ENCODE data around the gene BCR. TPM values are rescaled to one million over a fixed set of nuclear protein-coding genes. Genes with fewer than 3 reads are reported as not detected.
A peak's percentile ranks its signal among the peaks of the same experiment; 100 is the strongest.

BCR gene
- total RNA-seq, 3 donors from 2014 or later: 25.3 to 44.6 (median 35.1) TPM

DNA sequence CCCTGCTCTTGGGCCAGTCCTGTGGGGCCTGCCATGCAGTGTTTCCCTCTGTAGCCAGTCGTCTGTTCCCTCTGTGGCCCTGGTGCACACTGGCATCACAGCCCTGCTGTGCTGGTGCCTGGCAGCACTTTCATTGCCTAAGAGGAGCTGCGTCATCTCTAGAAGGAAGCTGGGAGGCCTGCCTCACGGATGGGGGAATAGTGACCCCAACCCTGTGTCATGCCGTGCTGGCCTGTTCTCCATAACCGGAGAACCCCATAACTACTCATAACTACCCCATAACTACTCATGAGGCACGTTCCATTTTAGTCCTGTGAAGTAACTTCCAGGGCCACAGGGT, 21.0 kb upstream of the BCR start:
- intact Hi-C loops (cut with DNase I; ENCODE audit: low total_unique reads): no loop called here
- TF ChIP-seq, protein P1, sequence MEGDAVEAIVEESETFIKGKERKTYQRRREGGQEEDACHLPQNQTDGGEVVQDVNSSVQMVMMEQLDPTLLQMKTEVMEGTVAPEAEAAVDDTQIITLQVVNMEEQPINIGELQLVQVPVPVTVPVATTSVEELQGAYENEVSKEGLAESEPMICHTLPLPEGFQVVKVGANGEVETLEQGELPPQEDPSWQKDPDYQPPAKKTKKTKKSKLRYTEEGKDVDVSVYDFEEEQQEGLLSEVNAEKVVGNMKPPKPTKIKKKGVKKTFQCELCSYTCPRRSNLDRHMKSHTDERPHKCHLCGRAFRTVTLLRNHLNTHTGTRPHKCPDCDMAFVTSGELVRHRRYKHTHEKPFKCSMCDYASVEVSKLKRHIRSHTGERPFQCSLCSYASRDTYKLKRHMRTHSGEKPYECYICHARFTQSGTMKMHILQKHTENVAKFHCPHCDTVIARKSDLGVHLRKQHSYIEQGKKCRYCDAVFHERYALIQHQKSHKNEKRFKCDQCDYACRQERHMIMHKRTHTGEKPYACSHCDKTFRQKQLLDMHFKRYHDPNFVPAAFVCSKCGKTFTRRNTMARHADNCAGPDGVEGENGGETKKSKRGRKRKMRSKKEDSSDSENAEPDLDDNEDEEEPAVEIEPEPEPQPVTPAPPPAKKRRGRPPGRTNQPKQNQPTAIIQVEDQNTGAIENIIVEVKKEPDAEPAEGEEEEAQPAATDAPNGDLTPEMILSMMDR (IDR thresholded peaks at IDR 0.05): no peak
- TF ChIP-seq POLR2AphosphoS5 (IDR thresholded peaks at IDR 0.05) (no peak), POLR2A (IDR thresholded peaks at IDR 0.05) (no peak)
- H3K27ac ChIP-seq: no peak overlapping the region
- no peaks in the 10 kb centered on the region for H3K36me3 ChIP-seq
- H3K4me1 ChIP-seq: no peaks in the 10 kb centered on the region
- no peak for DNase-seq (ENCODE audit: low spot score in 2 of 2)
- no peaks in the 10 kb centered on the region for H3K9me3 ChIP-seq
- no peak overlapping the region for H3K4me3 ChIP-seq
- H3K27me3 ChIP-seq: no peaks in the 10 kb centered on the region

DNA sequence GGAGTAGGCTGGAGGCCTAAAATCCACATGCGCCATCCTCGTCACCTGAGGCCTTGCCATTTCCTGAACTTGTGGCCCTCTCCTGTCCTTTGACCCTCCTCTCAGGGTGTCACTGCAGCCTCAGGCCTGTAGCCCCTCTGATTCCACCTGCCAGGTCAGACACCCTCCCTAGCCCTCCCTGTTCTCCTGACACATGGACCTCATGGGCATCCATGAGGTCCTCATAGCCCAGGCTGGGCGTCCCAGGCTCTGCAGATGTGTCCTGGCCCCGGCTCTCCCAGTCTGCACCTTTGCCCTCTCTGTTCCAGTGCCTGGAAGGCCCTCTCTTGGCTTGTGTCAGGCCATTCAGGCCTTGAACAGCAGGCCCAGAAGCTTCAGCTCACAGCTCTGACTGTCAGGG, 19.3 kb upstream of the BCR start:
- Histone ChIP-seq H3K36me3 (no peaks in the 10 kb centered on the region), H3K9me3 (no peaks in the 10 kb centered on the region), H3K27ac (no peak overlapping the region), H3K27me3 (no peaks in the 10 kb centered on the region), H3K4me1 (no peaks in the 10 kb centered on the region), H3K4me3 (no peak overlapping the region)
- TF ChIP-seq POLR2AphosphoS5 (IDR thresholded peaks at IDR 0.05): no peak
- no peak for TF ChIP-seq POLR2A (IDR thresholded peaks at IDR 0.05)
- TF ChIP-seq, protein P1 (IDR thresholded peaks at IDR 0.05): no peak
- intact Hi-C loops (cut with DNase I; ENCODE audit: low total_unique reads): no loop called here
- no peak for DNase-seq (ENCODE audit: low spot score in 2 of 2)

DNA sequence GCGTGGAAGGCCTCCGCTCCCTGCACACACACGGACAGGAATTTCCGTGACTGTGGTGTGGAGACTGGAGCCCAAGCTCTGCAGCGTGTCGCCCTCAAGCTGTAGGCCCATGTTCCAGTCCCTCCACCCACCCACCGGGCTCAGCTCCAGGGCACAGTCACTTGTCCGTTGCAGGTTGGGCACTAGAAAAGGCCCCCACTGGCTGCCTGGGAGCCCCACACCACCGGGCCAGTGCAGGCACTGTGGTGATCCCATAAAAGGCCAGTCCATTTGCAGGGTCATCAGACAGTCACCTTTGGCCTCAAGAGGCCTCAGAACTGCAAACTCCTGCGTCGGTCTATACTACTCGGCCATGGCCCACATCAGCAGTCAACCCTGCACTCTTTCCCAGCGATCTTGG, 18.7 kb upstream of the BCR start:
- Histone ChIP-seq H3K27ac (no peak overlapping the region), H3K36me3 (no peaks in the 10 kb centered on the region), H3K9me3 (no peaks in the 10 kb centered on the region), H3K27me3 (no peaks in the 10 kb centered on the region), H3K4me3 (no peak overlapping the region), H3K4me1 (no peaks in the 10 kb centered on the region)
- DNase-seq (ENCODE audit: low spot score in 2 of 2): no peak
- intact Hi-C loops (cut with DNase I; ENCODE audit: low total_unique reads): no loop called here
- TF ChIP-seq POLR2A (IDR thresholded peaks at IDR 0.05): no peak

DNA sequence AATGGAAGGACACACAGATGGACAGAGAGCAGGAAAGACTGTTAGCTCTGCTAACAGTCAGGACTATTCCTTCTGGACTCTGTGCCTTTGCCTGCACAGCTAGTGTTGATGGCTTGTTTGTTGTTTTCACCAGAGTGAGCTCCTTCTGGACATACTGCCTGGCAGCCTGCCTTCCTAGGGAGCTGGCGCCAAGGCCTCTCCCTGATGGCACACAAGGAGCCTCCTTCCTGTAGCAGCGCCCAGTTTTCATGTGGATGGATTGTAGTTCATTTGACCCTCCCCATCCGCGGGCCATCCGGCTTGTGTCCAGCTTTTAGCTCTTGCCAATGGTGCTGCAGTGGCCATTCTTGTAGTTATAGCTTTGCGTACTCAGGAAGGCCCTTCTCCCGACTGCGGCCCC, 16.6 kb upstream of the BCR start:
- peak; percentile 75 to 89 for DNase-seq (ENCODE audit: low spot score in 2 of 2)
- H3K27ac ChIP-seq: no peak overlapping the region

DNA sequence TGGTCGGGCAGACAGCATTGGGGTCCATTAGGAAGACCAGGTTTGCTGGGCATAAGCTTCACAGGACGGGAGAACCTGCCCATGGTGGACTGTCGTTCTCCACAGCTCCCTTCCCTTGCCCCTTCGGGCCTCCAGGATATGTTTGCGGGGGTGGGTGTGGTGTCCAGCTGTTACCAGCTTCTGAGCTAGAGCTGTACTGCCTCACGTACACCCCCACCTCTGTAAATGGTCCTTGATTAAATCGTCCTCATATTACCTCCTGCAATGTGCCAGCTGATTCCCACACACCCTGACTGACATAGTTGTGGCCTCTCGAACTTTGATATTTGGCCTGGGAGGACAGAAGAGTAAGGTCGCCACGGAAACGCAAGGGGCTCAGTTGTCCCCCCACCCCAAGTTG, 16.2 kb upstream of the BCR start:
- TF ChIP-seq POLR2AphosphoS5 (IDR thresholded peaks at IDR 0.05) (no peak), POLR2A (IDR thresholded peaks at IDR 0.05) (no peak)
- TF ChIP-seq, protein P1 (IDR thresholded peaks at IDR 0.05): no peak
- H3K36me3 ChIP-seq: no peaks in the 10 kb centered on the region
- no peak overlapping the region for H3K4me3 ChIP-seq
- DNase-seq (ENCODE audit: low spot score in 2 of 2): no peak
- intact Hi-C loops (cut with DNase I; ENCODE audit: low total_unique reads): no loop called here
- H3K27ac ChIP-seq: no peak overlapping the region
- no peaks in the 10 kb centered on the region for H3K27me3 ChIP-seq
- H3K9me3 ChIP-seq: no peaks in the 10 kb centered on the region
- H3K4me1 ChIP-seq: no peaks in the 10 kb centered on the region

More for the DNA sequence above, 16.6 kb upstream of the BCR start:
- H3K4me1 ChIP-seq: no peaks in the 10 kb centered on the region
- no peaks in the 10 kb centered on the region for H3K9me3 ChIP-seq
- H3K27me3 ChIP-seq: no peaks in the 10 kb centered on the region
- TF ChIP-seq, protein P1 (IDR thresholded peaks at IDR 0.05): no peak
- no peak for TF ChIP-seq POLR2A (IDR thresholded peaks at IDR 0.05)
- TF ChIP-seq POLR2AphosphoS5 (IDR thresholded peaks at IDR 0.05): no peak
- no peaks in the 10 kb centered on the region for H3K36me3 ChIP-seq
- intact Hi-C loops (cut with DNase I; ENCODE audit: low total_unique reads): no loop called here
- H3K4me3 ChIP-seq: no peak overlapping the region
